Fibroblast of lung (primary cell): Measurements from ENCODE around the gene GLIS1. TPM values are rescaled to one million over a fixed set of nuclear protein-coding genes. Genes with fewer than 3 reads are reported as not detected.

Experiments used
- DNase-seq, 2 donors: peaks; one replicate each; pipeline versions ENCODE4 v3.0.0 to v3.0.0-alpha.2; 2010; ENCODE audit warnings: low read depth in 2 of 2
- H2AFZ ChIP-seq: 2 replicates; pipeline ENCODE4 v1.5.1; 2012; ENCODE audit warnings: low read length, control low read depth, inconsistent platforms
- H3K27ac ChIP-seq: 2 replicates; pipeline ENCODE4 v1.5.1; 2011; ENCODE audit warnings: low read length, control low read depth; ENCODE audit not compliant: insufficient read depth
- H3K27me3 ChIP-seq: 2 replicates; pipeline ENCODE4 v1.5.1; 2011; ENCODE audit warnings: mild to moderate bottlenecking, low read length; ENCODE audit not compliant: control insufficient read depth, insufficient read depth
- H3K36me3 ChIP-seq: 2 replicates; pipeline ENCODE4 v1.5.1; 2011; ENCODE audit warnings: low read length; ENCODE audit not compliant: control insufficient read depth, insufficient read depth
- H3K4me1 ChIP-seq: 2 replicates; pipeline ENCODE4 v1.5.1; 2011; ENCODE audit warnings: low read length; ENCODE audit not compliant: control insufficient read depth, insufficient read depth; ENCODE audit errors: extremely low read depth
- H3K4me2 ChIP-seq: 2 replicates; pipeline ENCODE4 v1.5.1; 2011; ENCODE audit warnings: low read length, control low read depth; ENCODE audit not compliant: insufficient read depth; ENCODE audit errors: extremely low read depth
- H3K4me3 ChIP-seq, 4 experiments: fragments of 200-600 bp in 1 of 4; sonication (generic) in 1 of 4; replicated peaks in 1 of 4; 2 replicates each; pipeline ENCODE4 v1.5.1; 2011 to 2016; ENCODE audit warnings: low read length in 4 of 4, low read depth in 3 of 4, mild to moderate bottlenecking in 3 of 4, control low read depth in 2 of 4, inconsistent platforms in 1 of 4, mixed read lengths in 1 of 4; ENCODE audit not compliant: insufficient read depth in 1 of 4; ENCODE audit errors: control extremely low read depth in 1 of 4
- H3K79me2 ChIP-seq: 2 replicates; pipeline ENCODE4 v1.5.1; 2012; ENCODE audit warnings: mild to moderate bottlenecking, low read length, inconsistent platforms; ENCODE audit not compliant: control insufficient read depth, insufficient read depth
- H3K9ac ChIP-seq: 2 replicates; pipeline ENCODE4 v1.5.1; 2011; ENCODE audit warnings: mild to moderate bottlenecking, low read length, control low read depth; ENCODE audit not compliant: insufficient read depth
- H3K9me3 ChIP-seq: 2 replicates; pipeline ENCODE4 v1.5.1; 2012; ENCODE audit warnings: low read depth, low read length; ENCODE audit not compliant: control insufficient read depth, insufficient read depth
- H4K20me1 ChIP-seq: 2 replicates; pipeline ENCODE4 v1.5.1; 2011; ENCODE audit warnings: low read length; ENCODE audit not compliant: control insufficient read depth, insufficient read depth; ENCODE audit errors: extremely low read depth
- EZH2 ChIP-seq: IDR thresholded peaks from 2 replicates; pipeline ENCODE4 v1.5.1; 2012; ENCODE audit warnings: low read length, control low read depth, mild to moderate bottlenecking; ENCODE audit errors: missing control alignments
- polyA plus RNA-seq, 2 donors: library from polyadenylated mRNA; depleted of rRNA in 1 of 2; stranded (reverse) in 1 of 2; unstranded in 1 of 2; fragments of >200 nt; gene quantifications; 2 replicates each; pipeline ENCODE4 v1.2.1, GENCODE V29; 2011 to 2012; ENCODE audit warnings: missing spikeins in 1 of 2
- total RNA-seq: library from RNA; depleted of rRNA; stranded (reverse); fragments of >200 nt; gene quantifications from 2 replicates; pipeline ENCODE4 v1.2.1, GENCODE V29; 2014
- TF ChIP-seq, protein P1 (sequence below), 2 donors: IDR thresholded peaks in 1 of 2; conservative IDR thresholded peaks in 1 of 2; 1 replicate in 1 of 2; 2 replicates in 1 of 2; pipeline ENCODE4 v1.5.1; 2011 to 2012; ENCODE audit warnings: low read length in 2 of 2, control low read depth in 1 of 2, inconsistent platforms in 1 of 2, low read depth in 1 of 2, mild to moderate bottlenecking in 1 of 2

Gene GLIS1
- total and polyA plus RNA-seq, 2 donors (not counting 1 experiment from before 2014, with no cell fraction given), result under 0.01 to 0.05 TPM

DNA sequence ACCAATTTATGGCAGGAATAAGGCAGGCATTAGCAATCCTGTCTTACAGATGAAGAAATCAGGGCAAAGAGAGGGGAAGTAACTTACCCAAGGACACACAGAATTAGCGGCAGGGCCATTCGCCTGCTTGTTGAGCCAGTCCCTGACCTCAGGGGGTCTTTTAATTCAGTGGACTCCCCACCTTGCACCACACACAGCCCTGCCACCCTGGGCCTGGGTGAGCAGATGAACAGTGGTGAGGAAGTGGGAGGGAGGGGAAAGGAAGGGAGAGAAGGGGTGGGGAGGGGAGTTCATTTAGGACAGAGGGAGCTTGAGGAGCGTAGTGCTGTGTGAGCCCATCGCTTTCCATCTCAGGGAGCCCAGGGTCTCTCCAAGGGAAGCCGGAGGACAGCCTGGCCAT lies 34.7 kb downstream of the GLIS1 start:
- Histone ChIP-seq H3K36me3 (no peaks in the 10 kb centered on the region), H3K27me3 (peaks cover 13% of the 10 kb centered on the region), H3K4me1 (no peaks in the 10 kb centered on the region), H3K27ac (no peak overlapping the region), H4K20me1 (no peaks in the 10 kb centered on the region), H3K9me3 (no peaks in the 10 kb centered on the region), H3K79me2 (no peaks in the 10 kb centered on the region), H3K4me2 (no peak overlapping the region), H3K4me3 (no peak overlapping the region), H3K9ac (no peak overlapping the region), H2AFZ (no peak overlapping the region)
- no peak for DNase-seq
- TF ChIP-seq EZH2, result no peak
- TF ChIP-seq, protein P1, sequence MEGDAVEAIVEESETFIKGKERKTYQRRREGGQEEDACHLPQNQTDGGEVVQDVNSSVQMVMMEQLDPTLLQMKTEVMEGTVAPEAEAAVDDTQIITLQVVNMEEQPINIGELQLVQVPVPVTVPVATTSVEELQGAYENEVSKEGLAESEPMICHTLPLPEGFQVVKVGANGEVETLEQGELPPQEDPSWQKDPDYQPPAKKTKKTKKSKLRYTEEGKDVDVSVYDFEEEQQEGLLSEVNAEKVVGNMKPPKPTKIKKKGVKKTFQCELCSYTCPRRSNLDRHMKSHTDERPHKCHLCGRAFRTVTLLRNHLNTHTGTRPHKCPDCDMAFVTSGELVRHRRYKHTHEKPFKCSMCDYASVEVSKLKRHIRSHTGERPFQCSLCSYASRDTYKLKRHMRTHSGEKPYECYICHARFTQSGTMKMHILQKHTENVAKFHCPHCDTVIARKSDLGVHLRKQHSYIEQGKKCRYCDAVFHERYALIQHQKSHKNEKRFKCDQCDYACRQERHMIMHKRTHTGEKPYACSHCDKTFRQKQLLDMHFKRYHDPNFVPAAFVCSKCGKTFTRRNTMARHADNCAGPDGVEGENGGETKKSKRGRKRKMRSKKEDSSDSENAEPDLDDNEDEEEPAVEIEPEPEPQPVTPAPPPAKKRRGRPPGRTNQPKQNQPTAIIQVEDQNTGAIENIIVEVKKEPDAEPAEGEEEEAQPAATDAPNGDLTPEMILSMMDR (conservative IDR thresholded peaks at IDR 0.05 in 1 of 2, IDR thresholded peaks at IDR 0.05 in 1 of 2; ENCODE audit: low read depth in 1 of 2, low read length in 2 of 2), result no peak

DNA sequence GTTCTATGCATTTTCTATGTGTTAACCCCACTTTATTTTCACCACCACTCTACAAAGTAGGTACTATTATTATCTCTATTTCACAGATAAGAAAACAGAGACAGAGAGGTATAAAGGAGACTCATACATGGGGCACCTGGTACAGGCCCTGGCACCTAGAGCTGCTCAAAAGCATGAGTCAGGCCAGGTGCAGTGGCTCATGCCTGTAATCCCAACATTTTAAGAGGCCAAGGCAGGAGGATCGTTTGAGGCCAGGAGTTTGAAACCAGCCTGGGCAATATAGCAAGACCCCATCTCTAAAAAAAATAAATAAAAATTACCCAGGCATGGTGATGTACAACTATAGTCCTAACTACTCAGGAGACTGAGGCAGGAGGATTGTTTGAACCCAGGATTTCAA lies 35.8 kb downstream of the GLIS1 start:
- Histone ChIP-seq H3K27ac (no peak overlapping the region), H3K9me3 (no peaks in the 10 kb centered on the region), H3K27me3 (peaks cover 13% of the 10 kb centered on the region), H3K9ac (no peak overlapping the region), H2AFZ (no peak overlapping the region), H3K4me2 (no peak overlapping the region), H4K20me1 (no peaks in the 10 kb centered on the region), H3K4me3 (no peak overlapping the region), H3K36me3 (no peaks in the 10 kb centered on the region), H3K79me2 (no peaks in the 10 kb centered on the region), H3K4me1 (no peaks in the 10 kb centered on the region)
- TF ChIP-seq, protein P1 (conservative IDR thresholded peaks at IDR 0.05 in 1 of 2, IDR thresholded peaks at IDR 0.05 in 1 of 2; ENCODE audit: low read depth in 1 of 2, low read length in 2 of 2), result no peak
- no peak for TF ChIP-seq EZH2
- no peak for DNase-seq

DNA sequence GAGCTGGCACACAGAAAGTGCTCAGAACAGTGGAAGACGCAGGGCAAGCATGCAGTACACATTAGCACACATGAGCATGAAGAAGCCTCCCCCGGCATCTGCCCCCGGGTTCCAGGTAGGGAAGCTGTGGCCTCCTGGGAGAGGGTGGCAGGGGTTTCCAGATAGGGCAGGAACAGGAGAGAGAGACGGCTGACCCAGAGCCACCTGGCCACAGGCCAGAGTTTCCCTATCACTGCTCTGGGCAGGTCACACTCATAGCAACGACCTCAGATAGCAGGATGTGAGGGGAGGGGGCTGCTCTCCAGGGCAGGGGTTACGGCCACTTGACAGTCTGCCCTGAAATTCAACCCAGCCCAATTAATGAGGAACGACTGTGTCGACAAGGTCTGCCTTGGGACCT lies 36.6 kb downstream of the GLIS1 start:
- Histone ChIP-seq H3K79me2 (no peaks in the 10 kb centered on the region), H3K9ac (no peak overlapping the region), H3K36me3 (no peaks in the 10 kb centered on the region), H3K9me3 (no peaks in the 10 kb centered on the region), H3K4me1 (no peaks in the 10 kb centered on the region), H3K4me2 (no peak overlapping the region), H4K20me1 (no peaks in the 10 kb centered on the region), H3K27me3 (peaks cover 13% of the 10 kb centered on the region), H3K27ac (no peak overlapping the region), H2AFZ (no peak overlapping the region), H3K4me3 (no peak overlapping the region)
- TF ChIP-seq EZH2, result no peak
- TF ChIP-seq, protein P1 (conservative IDR thresholded peaks at IDR 0.05 in 1 of 2, IDR thresholded peaks at IDR 0.05 in 1 of 2; ENCODE audit: low read depth in 1 of 2, low read length in 2 of 2), result no peak
- no peak for DNase-seq
